HG03432 (cell line): ENCODE measurements around the gene DNAAF1.
"Not testable (repeated sequence)": the region's sequence is repeated elsewhere in the genome, so short reads cannot be mapped to it uniquely, and the experiment has no call there.

ENCODE experiments used
- ATAC-seq: cut with Tn5 transposase; IDR thresholded peaks from one replicate; pipeline ENCODE4 v1.9.1; 2021; ENCODE audit warnings: mild to moderate bottlenecking, moderate library complexity; ENCODE audit not compliant: unreplicated experiment

The DNAAF1 gene

GRCh38 chr16:84205123-84205522, 60.0 kb downstream of the DNAAF1 start:
- ATAC-seq = not testable (repeated sequence)

DNA sequence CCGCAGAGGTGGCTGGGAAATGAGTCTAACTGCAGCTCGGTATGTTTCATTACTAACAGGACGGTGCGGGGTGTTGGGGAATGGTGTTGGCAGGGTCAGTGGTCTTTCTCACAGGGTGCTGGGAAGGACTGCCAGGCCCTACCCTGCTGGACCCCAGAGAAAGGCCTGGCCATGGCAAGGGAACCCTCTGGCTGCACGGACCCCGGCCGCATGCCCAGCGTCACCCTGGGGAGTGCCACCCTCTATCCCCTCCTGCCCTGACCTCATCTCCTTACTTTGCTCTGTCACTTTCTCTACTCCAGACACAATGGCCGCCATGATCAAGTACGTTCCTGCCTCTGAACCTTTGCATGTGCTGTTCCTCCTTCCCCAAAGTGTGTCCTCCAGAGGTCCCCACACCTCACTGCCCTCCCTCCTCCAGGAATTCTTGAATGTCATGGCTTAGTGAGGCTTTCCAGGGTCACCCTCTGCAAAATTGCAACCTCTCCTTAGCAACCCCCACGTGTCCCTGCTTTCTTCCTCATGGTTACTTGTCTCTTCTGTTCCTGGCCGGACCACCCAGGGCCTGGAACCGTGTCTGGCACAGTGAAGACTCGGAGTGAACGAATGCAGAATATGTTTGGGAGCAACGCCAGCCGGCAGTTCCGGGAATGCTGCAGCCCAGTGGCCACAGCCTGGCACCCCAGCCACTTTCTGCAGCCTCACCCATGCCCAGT, 61.0 kb downstream of the DNAAF1 start:
- ATAC-seq = no peak

GRCh38 chr16:84207251-84207650, 62.1 kb downstream of the DNAAF1 start:
- no peak for ATAC-seq

DNA sequence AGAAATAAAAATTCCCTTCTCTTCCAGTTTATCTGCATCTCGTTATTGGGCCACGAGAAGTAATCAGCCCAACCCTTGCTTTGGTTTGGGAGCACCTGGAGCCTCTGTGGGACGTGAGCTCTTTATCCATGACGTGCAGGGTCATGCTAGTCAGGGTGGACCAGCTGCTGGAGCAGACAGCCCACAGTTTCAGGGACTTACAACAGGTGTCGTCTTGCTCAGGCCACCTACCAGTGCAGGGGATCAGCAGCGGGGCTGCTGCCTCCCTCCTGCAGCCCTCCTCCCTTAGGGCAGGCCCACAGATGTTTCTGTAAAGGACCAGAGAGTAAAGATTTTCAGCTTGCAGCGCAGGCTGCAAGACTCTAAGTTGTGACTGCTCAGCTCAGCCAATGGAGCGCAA, 62.8 kb downstream of the DNAAF1 start:
- no peak for ATAC-seq

- ATAC-seq = no peak
These were observed 64.9 kb downstream of the DNAAF1 start for GRCh38 chr16:84209989-84210388.

DNA sequence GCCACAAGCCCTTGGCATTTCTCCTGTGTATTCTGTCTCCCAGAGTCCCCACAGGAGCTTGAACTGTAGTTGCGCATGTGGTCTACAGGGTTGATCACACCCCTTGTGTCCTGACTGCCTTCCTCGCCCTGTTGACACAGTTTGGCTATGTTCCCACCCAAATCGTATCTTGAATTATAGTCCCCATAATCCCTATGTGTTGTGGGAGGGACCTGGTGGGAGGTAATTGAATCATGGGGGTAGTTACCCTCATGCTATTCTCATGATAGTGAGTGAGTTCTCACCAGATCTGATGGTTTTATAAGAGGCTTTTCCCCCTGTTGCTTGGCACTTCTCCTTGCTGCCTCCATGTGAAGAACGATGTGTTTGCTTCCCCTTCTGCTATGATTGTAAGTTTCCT, 67.0 kb downstream of the DNAAF1 start:
- no peak for ATAC-seq

DNA sequence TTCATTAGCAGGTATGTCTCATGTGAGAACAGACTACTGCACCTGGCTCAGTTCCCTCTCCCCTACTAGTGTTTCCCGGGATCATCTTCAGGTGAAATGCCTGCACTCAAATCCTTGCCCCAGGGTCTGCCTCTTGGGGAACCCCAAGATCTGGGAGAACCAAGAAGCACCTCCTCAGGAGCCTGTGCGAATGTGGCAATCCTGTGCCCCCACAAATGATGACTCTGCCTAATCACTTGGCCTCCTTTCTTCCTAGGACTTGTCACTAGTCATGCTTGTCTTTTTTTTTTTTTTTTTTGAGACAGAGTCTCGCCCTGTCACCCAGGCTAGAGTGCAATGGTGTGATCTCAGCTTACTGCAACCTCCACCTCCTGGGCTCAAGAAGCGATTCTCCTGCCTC, 67.5 kb downstream of the DNAAF1 start:
- ATAC-seq = no peak

DNA sequence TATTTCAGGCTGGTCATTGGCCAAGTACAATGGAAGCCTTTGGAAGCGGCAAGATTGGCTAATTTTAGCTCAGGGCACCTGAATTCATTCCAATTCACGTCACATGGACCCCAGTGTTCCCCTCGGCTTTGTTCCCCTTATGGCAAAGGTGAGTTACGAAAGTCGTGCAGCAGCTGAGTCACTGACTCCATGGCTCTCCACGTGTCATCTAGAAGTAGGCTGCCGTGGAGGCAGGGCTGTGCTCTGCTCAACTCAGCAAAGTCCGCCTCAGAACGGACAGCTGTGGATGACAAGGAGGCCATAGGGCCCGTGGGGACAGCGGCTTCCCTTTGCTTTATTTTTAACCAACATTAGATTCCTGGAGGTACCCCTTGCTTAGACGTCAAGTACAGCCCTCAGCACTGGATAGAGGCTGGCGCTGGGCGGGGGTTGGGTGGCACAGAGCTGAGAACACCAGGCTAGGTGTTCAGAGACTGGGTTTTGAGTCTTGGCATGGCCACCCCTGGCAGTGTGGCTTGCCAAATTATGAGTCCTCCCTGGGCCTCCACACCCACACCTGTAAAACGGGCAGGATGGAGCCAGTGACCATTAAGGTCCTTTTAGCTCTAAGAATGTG, 69.5 kb downstream of the DNAAF1 start:
- no peak for ATAC-seq

DNA sequence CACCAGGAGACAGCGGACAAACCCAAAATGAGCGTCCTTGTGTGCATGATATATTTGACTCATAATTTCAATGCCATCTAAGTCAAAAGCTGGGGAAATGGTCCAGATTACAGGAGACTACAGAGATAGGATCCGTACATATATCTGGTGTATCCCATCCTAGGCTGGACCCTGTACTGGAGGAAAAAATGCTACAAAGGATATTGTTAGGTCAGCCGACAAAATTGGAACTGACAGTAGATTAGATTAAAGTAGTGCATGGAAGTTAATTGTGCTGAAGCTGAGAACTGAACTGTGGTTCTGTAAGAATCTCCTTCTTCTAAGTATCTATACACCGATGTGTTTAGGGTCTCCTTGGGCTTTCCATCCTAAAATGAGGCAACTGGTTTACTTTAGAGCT, 70.4 kb downstream of the DNAAF1 start:
- no peak for ATAC-seq

GRCh38 chr16:84216144-84216543, 71.0 kb downstream of the DNAAF1 start:
- ATAC-seq = not testable (repeated sequence)

GRCh38 chr16:84218176-84218823, 73.2 kb downstream of the DNAAF1 start:
- ATAC-seq = no peak

DNA sequence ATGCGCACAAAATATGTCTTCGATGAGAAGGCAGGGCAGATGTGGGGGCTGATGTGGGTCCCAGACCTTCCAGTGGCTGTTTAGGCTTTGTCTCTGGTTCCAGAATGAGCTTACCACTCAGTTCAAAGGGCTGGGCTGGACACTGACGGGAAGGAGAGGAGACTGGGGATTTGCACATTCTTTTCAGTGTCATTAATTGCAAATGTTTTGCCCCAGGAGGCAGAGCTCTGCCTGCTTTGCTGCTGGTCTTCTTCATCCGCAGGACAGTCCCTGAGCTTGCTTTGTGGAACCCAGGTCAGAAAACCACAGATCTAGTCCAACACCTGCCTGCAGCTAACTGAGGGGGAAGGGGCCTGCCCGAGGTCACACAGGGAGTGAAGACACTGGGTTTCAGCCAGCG, 73.8 kb downstream of the DNAAF1 start:
- no peak for ATAC-seq

DNA sequence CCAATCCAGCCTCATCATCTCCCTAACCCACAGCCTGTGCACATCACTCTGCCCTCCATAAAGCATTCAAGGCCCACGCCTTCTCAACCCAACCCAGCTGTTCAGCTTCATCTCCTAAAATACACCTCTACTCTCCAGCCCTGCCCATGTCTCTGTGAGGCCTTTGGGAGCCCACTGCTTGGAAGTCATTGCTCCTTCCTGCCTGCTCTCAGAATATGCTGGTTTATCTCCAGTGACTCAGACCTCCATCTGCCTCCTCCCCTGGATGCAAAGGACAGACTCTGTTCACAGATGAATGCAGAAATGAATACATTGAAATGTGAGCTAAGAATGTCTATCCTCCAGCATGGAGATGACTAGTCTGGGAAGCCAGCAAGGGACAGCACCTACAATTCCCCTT, 75.7 kb downstream of the DNAAF1 start:
- ATAC-seq = no peak

DNA sequence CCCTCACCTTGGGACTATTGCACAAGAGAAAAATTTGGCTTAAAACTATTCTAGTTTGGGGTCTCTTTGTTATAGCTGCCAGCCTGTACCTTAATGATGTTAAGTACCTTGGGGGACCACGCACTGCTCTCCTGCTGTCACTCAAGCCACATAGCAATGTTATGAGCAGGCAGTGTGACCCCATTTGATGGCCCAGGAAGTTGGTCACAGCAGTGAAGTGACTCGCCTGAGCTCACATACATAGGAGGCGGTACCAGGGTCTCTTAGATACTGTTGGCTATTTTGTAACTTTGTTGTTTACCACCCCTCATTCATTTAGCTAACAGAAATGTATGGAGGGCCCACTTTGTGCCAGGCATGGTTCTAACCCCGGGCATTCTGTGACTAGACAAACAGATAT, 78.3 kb downstream of the DNAAF1 start:
- ATAC-seq = no peak

GRCh38 chr16:84224554-84224953, 79.4 kb downstream of the DNAAF1 start:
- ATAC-seq = no peak

GRCh38 chr16:84225126-84225525, 80.0 kb downstream of the DNAAF1 start:
- no peak for ATAC-seq

GRCh38 chr16:84225571-84225970, 80.5 kb downstream of the DNAAF1 start:
- ATAC-seq = no peak

DNA sequence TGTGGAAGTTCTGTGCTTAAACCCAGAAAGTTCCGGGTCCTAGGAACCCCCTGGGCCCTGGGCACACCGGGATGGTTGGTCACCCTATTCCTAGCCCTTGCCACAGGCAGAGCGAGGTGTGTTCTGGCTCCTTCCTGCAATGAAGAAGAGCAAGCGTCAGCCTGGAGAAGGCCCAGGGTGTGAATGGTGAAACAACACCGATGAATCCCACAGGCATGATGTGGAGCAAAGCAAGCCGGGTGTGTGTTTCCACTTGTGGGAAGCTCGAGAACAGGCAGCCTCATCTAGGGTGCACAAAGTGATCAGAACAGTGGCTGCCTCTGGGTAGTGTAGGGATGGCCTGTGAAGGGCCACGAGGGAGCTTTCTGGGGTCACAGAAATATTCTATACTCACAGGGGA, 80.9 kb downstream of the DNAAF1 start:
- no peak for ATAC-seq
